Calu3 (cell line): ENCODE results near the gene HSPG2. TPM values are rescaled to one million over a fixed set of nuclear protein-coding genes. Genes with fewer than 3 reads are reported as not detected.

ENCODE experiments used
- BruUV-seq: library from RNA; stranded (reverse); fragments of 400-500 nt; replicated peaks from 2 replicates; lab custom pipeline; 2021; lab: Mats Ljungman, UMichigan
- CTCF ChIA-PET: fragments of 300-600 bp; sonication (Branson Sonifier 250); formaldehyde crosslinking; loops from one replicate; lab custom pipeline; 2022; ENCODE audit warnings: antibody characterized with exemption; lab: Charles Lee
- DNase-seq: peaks from one replicate; pipeline ENCODE4 v3.0.0; 2022
- H3K27ac Mint-ChIP-seq: one replicate; pipeline ENCODE4 v1.8.0; 2022; ENCODE audit warnings: mixed read lengths; ENCODE audit not compliant: unreplicated experiment
- H3K27me3 Mint-ChIP-seq: one replicate; pipeline ENCODE4 v1.8.0; 2022; ENCODE audit warnings: mixed read lengths; ENCODE audit not compliant: unreplicated experiment
- H3K36me3 Mint-ChIP-seq: one replicate; pipeline ENCODE4 v1.8.0; 2022; ENCODE audit warnings: mild to moderate bottlenecking, moderate library complexity, mixed read lengths; ENCODE audit not compliant: insufficient read depth, unreplicated experiment
- H3K4me1 Mint-ChIP-seq: one replicate; pipeline ENCODE4 v1.8.0; 2022; ENCODE audit warnings: mild to moderate bottlenecking, low read depth, mixed read lengths; ENCODE audit not compliant: unreplicated experiment
- H3K4me3 Mint-ChIP-seq: one replicate; pipeline ENCODE4 v1.8.0; 2022; ENCODE audit warnings: mild to moderate bottlenecking, low read depth, moderate library complexity, mixed read lengths; ENCODE audit not compliant: unreplicated experiment
- H3K9me3 Mint-ChIP-seq: one replicate; pipeline ENCODE4 v1.8.0; 2022; ENCODE audit warnings: low read depth, mixed read lengths; ENCODE audit not compliant: unreplicated experiment
- CTCF ChIP-seq: fragments of 200-600 bp; IDR thresholded peaks from one replicate; pipeline ENCODE4 v1.8.0; 2022; ENCODE audit warnings: antibody characterized with exemption; ENCODE audit not compliant: unreplicated experiment
- intact Hi-C: fragments of 100-400 bp; cut with micrococcal nuclease; formaldehyde crosslinking; loops from one replicate; pipeline ENCODE4 v1.10.0; 2022; ENCODE audit not compliant: unreplicated experiment
- total RNA-seq: library from RNA; stranded (reverse); gene quantifications from 2 replicates; pipeline ENCODE4 v1.2.3, GENCODE V29; 2022

Gene HSPG2
- total RNA-seq, 1 experiment from 2014 or later, result 397 TPM

GRCh38 chr1:21852282-21853130, 84.6 kb downstream of the HSPG2 start:
- Mint-ChIP-seq H3K4me3 (no peak overlapping the region), H3K4me1 (no peaks in the 10 kb centered on the region), H3K27ac (no peak overlapping the region), H3K9me3 (no peaks in the 10 kb centered on the region), H3K36me3 (peaks cover 62% of the 10 kb centered on the region), H3K27me3 (no peaks in the 10 kb centered on the region)
- intact Hi-C loops, result no loop called here
- BruUV-seq, result no TSS peak
- TF ChIP-seq CTCF, result no peak
- CTCF ChIA-PET, result no interaction called here
- DNase-seq, result no peak

GRCh38 chr1:21851430-21852250, 85.5 kb downstream of the HSPG2 start:
- no peak overlapping the region for H3K27ac Mint-ChIP-seq
- CTCF ChIA-PET, result interaction anchor here (0.5 kb wide), 1 partner anchor 100 kb away, joined by 3 read pairs; no protein-coding TSS in a partner anchor
- no peaks in the 10 kb centered on the region for H3K9me3 Mint-ChIP-seq
- intact Hi-C loops, result no loop called here
- peaks cover 61% of the 10 kb centered on the region for H3K36me3 Mint-ChIP-seq
- H3K4me1 Mint-ChIP-seq, result no peaks in the 10 kb centered on the region
- no peak overlapping the region for H3K4me3 Mint-ChIP-seq
- no TSS peak for BruUV-seq
- no peak for DNase-seq
- H3K27me3 Mint-ChIP-seq, result no peaks in the 10 kb centered on the region
- TF ChIP-seq CTCF, result no peak

- no peak for TF ChIP-seq CTCF
- BruUV-seq, result no TSS peak
- CTCF ChIA-PET, result interaction anchor here (0.7 kb wide), 3 partner anchors 68 to 530 kb away, joined by 3 to 4 read pairs (median 3); no protein-coding TSS in a partner anchor
Observed at GRCh38 chr1:21849909-21850576, 87.1 kb downstream of the HSPG2 start.

GRCh38 chr1:21848524-21849174, 88.5 kb downstream of the HSPG2 start:
- H3K27me3 Mint-ChIP-seq, result no peaks in the 10 kb centered on the region
- no peaks in the 10 kb centered on the region for H3K9me3 Mint-ChIP-seq
- no peak for DNase-seq
- no peak for TF ChIP-seq CTCF
- no peak overlapping the region for H3K27ac Mint-ChIP-seq
- no TSS peak for BruUV-seq
- H3K4me3 Mint-ChIP-seq, result no peak overlapping the region
- H3K4me1 Mint-ChIP-seq, result no peaks in the 10 kb centered on the region
- H3K36me3 Mint-ChIP-seq, result peaks cover 51% of the 10 kb centered on the region
- intact Hi-C loops, result no loop called here
- CTCF ChIA-PET, result no interaction called here

More at GRCh38 chr1:21849909-21850576, 87.1 kb downstream of the HSPG2 start:
- Mint-ChIP-seq H3K27ac (no peak overlapping the region), H3K9me3 (no peaks in the 10 kb centered on the region), H3K4me1 (no peaks in the 10 kb centered on the region), H3K36me3 (peaks cover 51% of the 10 kb centered on the region), H3K27me3 (no peaks in the 10 kb centered on the region), H3K4me3 (no peak overlapping the region)
- no peak for DNase-seq
- intact Hi-C loops, result no loop called here
